H1 (cell line): Measurements from ENCODE around the gene NUP210. TPM values are rescaled to one million over a fixed set of nuclear protein-coding genes. Genes with fewer than 3 reads are reported as not detected.
A peak's percentile ranks its signal among the peaks of the same experiment; 100 is the strongest.

Experiments
- CTCF ChIA-PET: fragments of 300-600 bp; sonication (Branson Sonifier 250); formaldehyde crosslinking; loops from one replicate; lab custom pipeline; 2021; ENCODE audit not compliant: partially characterized antibody; lab: Charles Lee
- POLR2A ChIA-PET: fragments of 300-600 bp; sonication (Branson Sonifier 250); formaldehyde crosslinking; loops from one replicate; lab custom pipeline; 2021; ENCODE audit warnings: inconsistent platforms; ENCODE audit not compliant: partially characterized antibody; lab: Charles Lee
- DNase-seq, 2 experiments: peaks; one replicate each; pipeline versions ENCODE4 v3.0.0 to v3.0.0-alpha.2; 2010 to 2022; ENCODE audit warnings: low spot score in 2 of 2, low read depth in 1 of 2, mixed read lengths in 1 of 2
- FAIRE-seq: peaks from 2 replicates; lab custom pipeline; 2011; peaks lifted over from hg19 to GRCh38; lab: Jason Lieb, UNC
- H2AFZ ChIP-seq: 2 replicates; pipeline ENCODE4 v1.8.1; 2012; ENCODE audit warnings: low read length, inconsistent platforms
- H2AK5ac ChIP-seq: 2 replicates; pipeline ENCODE4 v1.6.1; 2013; ENCODE audit warnings: low read depth, low read length
- H2BK120ac ChIP-seq: replicated peaks from 2 replicates; pipeline ENCODE3; 2013; ENCODE audit warnings: low read depth, low read length, inconsistent platforms
- H2BK12ac ChIP-seq: 2 replicates; pipeline ENCODE4 v1.6.1; 2013; ENCODE audit warnings: low read depth, low read length
- H2BK15ac ChIP-seq: 2 replicates; pipeline ENCODE4 v1.6.1; 2013; ENCODE audit warnings: low read length
- H2BK20ac ChIP-seq: 2 replicates; pipeline ENCODE4 v1.6.1; 2013; ENCODE audit warnings: low read length
- H2BK5ac ChIP-seq: 2 replicates; pipeline ENCODE4 v1.6.1; 2013; ENCODE audit warnings: low read depth, low read length
- H3K14ac ChIP-seq: 2 replicates; pipeline ENCODE4 v1.6.1; 2013; ENCODE audit warnings: inconsistent platforms; ENCODE audit not compliant: insufficient read length
- H3K18ac ChIP-seq: 2 replicates; pipeline ENCODE4 v1.6.1; 2013; ENCODE audit warnings: low read length; ENCODE audit errors: extremely low read depth
- H3K23ac ChIP-seq: 2 replicates; pipeline ENCODE4 v1.6.1; 2013; ENCODE audit warnings: inconsistent platforms; ENCODE audit not compliant: insufficient read length
- H3K23me2 ChIP-seq: 2 replicates; pipeline ENCODE4 v1.6.1; 2013; ENCODE audit warnings: low read depth, low read length
- H3K27ac ChIP-seq: 2 replicates; pipeline ENCODE4 v1.6.1; 2011; ENCODE audit warnings: low read depth, low read length, inconsistent platforms
- H3K27me3 ChIP-seq, 4 experiments: replicated peaks in 1 of 4; 1 replicate in 1 of 4; 2 replicates in 3 of 4; pipeline versions ENCODE4 v1.6.1 to v1.8.1; 2011 to 2013; ENCODE audit warnings: low read length in 3 of 4, mild to moderate bottlenecking in 3 of 4, inconsistent platforms in 2 of 4, mixed read lengths in 2 of 4, moderate library complexity in 1 of 4; ENCODE audit not compliant: control insufficient read depth in 3 of 4, insufficient read depth in 3 of 4; ENCODE audit errors: extremely low read depth in 1 of 4
- H3K36me3 ChIP-seq, 4 experiments: 2 replicates each; pipeline versions ENCODE4 v1.6.1 to v1.8.1; 2011 to 2013; ENCODE audit warnings: mild to moderate bottlenecking in 4 of 4, low read length in 3 of 4, moderate library complexity in 2 of 4, control low read depth in 1 of 4, inconsistent platforms in 1 of 4; ENCODE audit not compliant: insufficient read depth in 4 of 4, control insufficient read depth in 2 of 4
- H3K4ac ChIP-seq: replicated peaks from 2 replicates; pipeline ENCODE3; 2013; ENCODE audit warnings: low read length, low read depth, mixed read lengths, inconsistent platforms; ENCODE audit not compliant: insufficient read length
- H3K4me1 ChIP-seq, 4 experiments: replicated peaks in 1 of 4; 1 replicate in 1 of 4; 2 replicates in 3 of 4; pipeline versions ENCODE4 v1.6.1 to v1.8.1; 2011 to 2013; ENCODE audit warnings: low read length in 3 of 4, inconsistent platforms in 2 of 4, mixed read lengths in 1 of 4; ENCODE audit not compliant: insufficient read depth in 4 of 4, control insufficient read depth in 3 of 4
- H3K4me2 ChIP-seq, 2 experiments: 2 replicates each; pipeline versions ENCODE4 v1.6.1 to v1.8.1; 2011 to 2013; ENCODE audit warnings: low read depth in 2 of 2, low read length in 2 of 2, control low read depth in 1 of 2, inconsistent platforms in 1 of 2, mild to moderate bottlenecking in 1 of 2; ENCODE audit not compliant: insufficient read depth in 1 of 2
- H3K4me3 ChIP-seq, 4 experiments: fragments of 200-600, 300-600 bp in 1 of 4; sonication (generic), shearing (Covaris generic), sonication (Bioruptor Twin) in 1 of 4; 2 replicates each; pipeline versions ENCODE4 v1.5.1 to v1.8.1; 2011 to 2016; ENCODE audit warnings: low read length in 4 of 4, low read depth in 3 of 4, control low read depth in 2 of 4, inconsistent platforms in 2 of 4, mild to moderate bottlenecking in 2 of 4, mixed read lengths in 1 of 4, moderate library complexity in 1 of 4; ENCODE audit not compliant: insufficient read depth in 2 of 4; ENCODE audit errors: extremely low read depth in 1 of 4
- H3K56ac ChIP-seq: replicated peaks from 2 replicates; pipeline ENCODE3; 2013; ENCODE audit warnings: low read depth, mild to moderate bottlenecking, mixed read lengths, low read length, inconsistent platforms; ENCODE audit not compliant: insufficient read length
- H3K79me1 ChIP-seq: 2 replicates; pipeline ENCODE4 v1.6.1; 2013; ENCODE audit warnings: low read depth, low read length, control low read depth
- H3K79me2 ChIP-seq, 2 experiments: 2 replicates each; pipeline versions ENCODE4 v1.6.1 to v1.8.1; 2012 to 2013; ENCODE audit warnings: low read length in 2 of 2, mild to moderate bottlenecking in 2 of 2, inconsistent platforms in 1 of 2; ENCODE audit not compliant: insufficient read depth in 2 of 2, control insufficient read depth in 1 of 2
- H3K9ac ChIP-seq, 4 experiments: replicated peaks in 1 of 4; 1 replicate in 1 of 4; 2 replicates in 3 of 4; pipeline versions ENCODE4 v1.6.1 to v1.8.1; 2011 to 2013; ENCODE audit warnings: low read depth in 3 of 4, low read length in 3 of 4, control low read depth in 2 of 4, mild to moderate bottlenecking in 2 of 4, moderate library complexity in 2 of 4, inconsistent platforms in 1 of 4; ENCODE audit errors: extremely low read depth in 1 of 4
- H3K9me3 ChIP-seq, 2 experiments: 2 replicates each; pipeline versions ENCODE4 v1.6.1 to v1.8.1; 2012 to 2013; ENCODE audit warnings: mild to moderate bottlenecking in 2 of 2, moderate library complexity in 2 of 2, control low read depth in 1 of 2, inconsistent platforms in 1 of 2, low read depth in 1 of 2, low read length in 1 of 2, mixed read lengths in 1 of 2; ENCODE audit not compliant: insufficient read depth in 2 of 2
- H4K20me1 ChIP-seq, 2 experiments: replicated peaks in 1 of 2; 2 replicates each; pipeline versions ENCODE3 to v1.8.1; 2011 to 2013; ENCODE audit warnings: inconsistent platforms in 2 of 2, low read length in 2 of 2, mild to moderate bottlenecking in 1 of 2; ENCODE audit not compliant: insufficient read depth in 2 of 2, control insufficient read depth in 1 of 2
- H4K5ac ChIP-seq: 2 replicates; pipeline ENCODE4 v1.6.1; 2013; ENCODE audit warnings: low read length, low read depth, mixed read lengths, inconsistent platforms; ENCODE audit not compliant: insufficient read length
- H4K8ac ChIP-seq: 2 replicates; pipeline ENCODE4 v1.8.0; 2013; ENCODE audit warnings: mild to moderate bottlenecking, moderate library complexity, low read length, inconsistent platforms; ENCODE audit not compliant: insufficient read depth; ENCODE audit errors: extremely low read depth
- H4K91ac ChIP-seq: replicated peaks from 2 replicates; pipeline ENCODE3; 2013; ENCODE audit warnings: low read length, mixed read lengths, inconsistent platforms; ENCODE audit not compliant: insufficient read length
- RFX5 ChIP-seq: IDR thresholded peaks from 2 replicates; pipeline ENCODE4 v1.6.1; 2011; ENCODE audit warnings: low read depth, low read length, improper control_type of control experiment, borderline replicate concordance
- WGBS, 2 experiments: shearing (Covaris generic) in 1 of 2; methylation state at CpG; one replicate each; pipeline versions ENCODE4 v1.1.6 to v1.1.7; 2013 to 2015; ENCODE audit warnings: low lambda C conversion rate in 2 of 2, mixed read lengths in 2 of 2, inconsistent platforms in 1 of 2, low coverage in 1 of 2, missing lambda C conversion rate in 1 of 2; ENCODE audit not compliant: insufficient replicate concordance in 2 of 2, insufficient coverage in 1 of 2, insufficient read length in 1 of 2; ENCODE audit errors: extremely low coverage in 1 of 2, missing lambda C conversion rate in 1 of 2; 5-methylcytosine and 5-hydroxymethylcytosine counted together
- polyA plus RNA-seq, 7 experiments: library from polyadenylated mRNA; depleted of rRNA in 3 of 7; stranded (reverse) in 5 of 7; unstranded in 2 of 7; fragments of >200 nt in 5 of 7; fragments of 200-250 nt in 2 of 7; gene quantifications; 1 replicate in 5 of 7; 2 replicates in 1 of 7; 4 replicates in 1 of 7; pipeline versions ENCODE4 v1.2.1 to v1.2.3, GENCODE V29; 2011 to 2013; ENCODE audit warnings: missing spikeins in 2 of 7, mixed read lengths in 2 of 7
- total RNA-seq: library from RNA; stranded (reverse); fragmentation: NEBNext Ultra II Directional; extraction: Animal tissue kit (Norgen Biotek cat#: 25700); gene quantifications from 2 replicates; pipeline ENCODE4 v1.2.1, GENCODE V29; 2021

The NUP210 gene
- total and polyA plus RNA-seq, 2 of the 8 experiments (the other 6 are each of a cell fraction or from before 2014, with no cell fraction given): 51.0 to 53.7 TPM

GRCh38 chr3:13303410-13303809 is 116.7 kb downstream of the NUP210 start:
- Histone ChIP-seq H2BK15ac (no peak overlapping the region; the same call in 1 of the 2 replicates), H3K36me3 (no peaks in the 10 kb centered on the region), H3K56ac (no peak overlapping the region), H3K23ac (no peak overlapping the region), H2BK20ac (peak overlapping the region; percentile 72; the same call in 1 of the 2 replicates), H4K8ac (no peak overlapping the region), H4K91ac (peak overlapping the region; percentile 5), H3K9me3 (no peaks in the 10 kb centered on the region), H3K4me2 (no peak overlapping the region), H3K23me2 (no peaks in the 10 kb centered on the region), H3K79me2 (no peaks in the 10 kb centered on the region), H3K4me3 (no peak overlapping the region), H3K27ac (no peak overlapping the region), H3K27me3 (no peaks in the 10 kb centered on the region; a peak in 1 of 7 replicates), H4K20me1 (no peaks in the 10 kb centered on the region), H2BK5ac (no peak overlapping the region; the same call in 1 of the 2 replicates), H3K14ac (no peak overlapping the region), H3K18ac (no peak overlapping the region; the same call in 1 of the 2 replicates), H2AK5ac (no peak overlapping the region), H2BK120ac (no peak overlapping the region), H3K4ac (no peak overlapping the region), H4K5ac (no peak overlapping the region), H2BK12ac (peak overlapping the region; percentile 5; the same call in 1 of the 2 replicates), H3K79me1 (no peaks in the 10 kb centered on the region), H3K9ac (no peak overlapping the region), H2AFZ (no peak overlapping the region), H3K4me1 (peaks cover 0 to 9% (median 5%) of the 10 kb centered on the region in 4 experiments; a peak in 4 of 7 replicates)
- TF ChIP-seq RFX5: no peak
- FAIRE-seq (no peak), DNase-seq (no peak)
- WGBS, 2 experiments: 95% methylated on average over 6 of the region's 6 CpGs; no CpG with 5 or more reads in 1 of the 2 experiments
- ChIA-PET POLR2A (no interaction called here), CTCF (interaction anchor here (0.9 to 1.8 kb wide), 6 partner anchors 13 to 211 kb away, joined by 3 to 8 read pairs (median 4); no protein-coding TSS in a partner anchor)
